GM12872 (cell line): ENCODE data around the gene PDE6B.

ENCODE experiments used
- CTCF ChIP-seq: IDR thresholded peaks from 3 replicates; pipeline ENCODE4 v1.5.1; 2011; ENCODE audit warnings: low read depth, mild to moderate bottlenecking, low read length, moderate library complexity; ENCODE audit not compliant: insufficient read depth

PDE6B gene

GRCh38 chr4:708631-708933 lies 83.2 kb downstream of the PDE6B start:
- TF ChIP-seq CTCF = no peak

GRCh38 chr4:709348-709747 lies 84.0 kb downstream of the PDE6B start:
- TF ChIP-seq CTCF = no peak

- TF ChIP-seq CTCF = no peak
Observed at GRCh38 chr4:710116-710515, 84.7 kb downstream of the PDE6B start.

GRCh38 chr4:710916-711315 lies 85.5 kb downstream of the PDE6B start:
- TF ChIP-seq CTCF = no peak

GRCh38 chr4:712093-712492 lies 86.7 kb downstream of the PDE6B start:
- TF ChIP-seq CTCF = no peak

GRCh38 chr4:712916-713632 lies 87.7 kb downstream of the PDE6B start:
- no peak for TF ChIP-seq CTCF

- no peak for TF ChIP-seq CTCF
Observed at GRCh38 chr4:714087-714486, 88.7 kb downstream of the PDE6B start.
